Measurements from ENCODE around the gene RNF207.

DNA sequence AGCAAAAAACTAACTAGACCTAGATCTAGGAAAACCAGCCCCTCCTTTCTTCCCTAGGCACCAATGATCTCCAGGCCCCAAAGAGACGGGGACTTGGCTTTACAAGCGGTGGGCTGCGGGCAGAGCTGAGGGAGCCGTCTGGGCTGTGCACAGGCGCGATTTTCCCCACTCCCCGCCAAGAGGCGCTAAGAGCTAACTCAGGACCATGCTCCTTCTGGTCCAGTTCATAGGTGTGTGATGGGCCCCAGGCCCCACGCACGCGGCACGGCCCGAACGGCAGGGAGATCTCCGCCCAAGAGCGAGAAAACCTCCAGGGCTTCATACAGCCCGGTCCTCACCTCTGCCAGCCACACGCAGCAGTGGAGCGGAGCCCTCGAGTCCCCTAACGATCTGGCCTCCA lies 62.5 kb downstream of the RNF207 start:
- TF ChIP-seq, protein P1, sequence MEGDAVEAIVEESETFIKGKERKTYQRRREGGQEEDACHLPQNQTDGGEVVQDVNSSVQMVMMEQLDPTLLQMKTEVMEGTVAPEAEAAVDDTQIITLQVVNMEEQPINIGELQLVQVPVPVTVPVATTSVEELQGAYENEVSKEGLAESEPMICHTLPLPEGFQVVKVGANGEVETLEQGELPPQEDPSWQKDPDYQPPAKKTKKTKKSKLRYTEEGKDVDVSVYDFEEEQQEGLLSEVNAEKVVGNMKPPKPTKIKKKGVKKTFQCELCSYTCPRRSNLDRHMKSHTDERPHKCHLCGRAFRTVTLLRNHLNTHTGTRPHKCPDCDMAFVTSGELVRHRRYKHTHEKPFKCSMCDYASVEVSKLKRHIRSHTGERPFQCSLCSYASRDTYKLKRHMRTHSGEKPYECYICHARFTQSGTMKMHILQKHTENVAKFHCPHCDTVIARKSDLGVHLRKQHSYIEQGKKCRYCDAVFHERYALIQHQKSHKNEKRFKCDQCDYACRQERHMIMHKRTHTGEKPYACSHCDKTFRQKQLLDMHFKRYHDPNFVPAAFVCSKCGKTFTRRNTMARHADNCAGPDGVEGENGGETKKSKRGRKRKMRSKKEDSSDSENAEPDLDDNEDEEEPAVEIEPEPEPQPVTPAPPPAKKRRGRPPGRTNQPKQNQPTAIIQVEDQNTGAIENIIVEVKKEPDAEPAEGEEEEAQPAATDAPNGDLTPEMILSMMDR (IDR thresholded peaks at IDR 0.05): no peak
- TF ChIP-seq POLR2A (IDR thresholded peaks at IDR 0.05): no peak
